NCI-H2227 (cell line): Measurements from ENCODE around the gene USP32.
"Not testable (repeated sequence)": the region's sequence is repeated elsewhere in the genome, so short reads cannot be mapped to it uniquely, and the experiment has no call there.

Experiments
- DNase-seq: peaks from one replicate; lab custom pipeline; 2025; ENCODE audit not compliant: unreplicated experiment; lab: John Stamatoyannopoulos, UW

USP32 gene

GRCh38 chr17:60186846-60187745 is 204.8 kb downstream of the USP32 start:
- not testable (repeated sequence) for DNase-seq

- not testable (repeated sequence) for DNase-seq
Measured at GRCh38 chr17:60186372-60186771, 205.6 kb downstream of the USP32 start.

- not testable (repeated sequence) for DNase-seq
Measured at GRCh38 chr17:60180380-60180779, 211.6 kb downstream of the USP32 start.

GRCh38 chr17:60178180-60178579 is 213.8 kb downstream of the USP32 start:
- not testable (repeated sequence) for DNase-seq

GRCh38 chr17:60176763-60177162 is 215.2 kb downstream of the USP32 start:
- peak; percentile 54 for DNase-seq

- peak; percentile 20 for DNase-seq
Measured at GRCh38 chr17:60174767-60175166, 217.2 kb downstream of the USP32 start.

- no peak for DNase-seq
Measured at GRCh38 chr17:60174035-60174434, 217.9 kb downstream of the USP32 start.

GRCh38 chr17:60173304-60173819 is 218.6 kb downstream of the USP32 start:
- no peak for DNase-seq

- no peak for DNase-seq
Measured at GRCh38 chr17:60171753-60172079, 220.2 kb downstream of the USP32 start.

GRCh38 chr17:60170835-60171752 is 220.8 kb downstream of the USP32 start:
- DNase-seq = no peak

GRCh38 chr17:60169921-60170817 is 221.8 kb downstream of the USP32 start:
- DNase-seq = no peak

GRCh38 chr17:60168654-60169053 is 223.3 kb downstream of the USP32 start:
- DNase-seq = no peak

GRCh38 chr17:60167065-60167741 is 224.7 kb downstream of the USP32 start:
- DNase-seq = no peak

GRCh38 chr17:60165971-60166370 is 226.0 kb downstream of the USP32 start:
- no peak for DNase-seq

- DNase-seq = no peak
Measured at GRCh38 chr17:60165223-60165622, 226.7 kb downstream of the USP32 start.

GRCh38 chr17:60164697-60165096 is 227.2 kb downstream of the USP32 start:
- no peak for DNase-seq

GRCh38 chr17:60164164-60164563 is 227.8 kb downstream of the USP32 start:
- no peak for DNase-seq

- no peak for DNase-seq
Measured at GRCh38 chr17:60163108-60163784, 228.7 kb downstream of the USP32 start.

GRCh38 chr17:60161598-60162330 is 230.2 kb downstream of the USP32 start:
- peak; percentile 69 for DNase-seq
